EL (cell line): ENCODE measurements around the gene FANCF.
A peak's percentile ranks its signal among the peaks of the same experiment; 100 is the strongest.

ENCODE experiments used
- DNase-seq: peaks from one replicate; pipeline ENCODE4 v3.0.0-alpha.2; 2016

Gene FANCF

GRCh38 chr11:22624742-22625447 is 728 bp downstream of the FANCF start:
- DNase-seq: peak; percentile 55

- DNase-seq: no peak
Measured at GRCh38 chr11:22617868-22618267, 7.8 kb downstream of the FANCF start.

DNA sequence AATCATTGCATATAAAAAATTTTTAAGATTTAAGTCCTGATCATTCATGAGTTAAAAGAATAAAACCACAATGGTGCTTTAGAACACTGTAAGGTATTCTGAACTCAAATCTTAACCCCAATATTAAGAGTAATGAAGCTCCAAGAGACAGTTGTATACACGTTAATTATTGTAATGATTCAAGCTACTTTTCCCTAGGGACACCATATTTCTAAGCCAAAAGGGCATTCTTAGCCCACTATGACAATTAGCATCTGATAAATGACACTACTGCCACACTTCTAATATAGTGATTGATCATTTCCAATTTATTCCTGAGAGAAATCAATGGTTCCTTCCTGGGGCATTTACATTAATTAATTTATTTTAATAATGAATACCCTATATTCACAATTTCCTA is 21.7 kb downstream of the FANCF start:
- no peak for DNase-seq

DNA sequence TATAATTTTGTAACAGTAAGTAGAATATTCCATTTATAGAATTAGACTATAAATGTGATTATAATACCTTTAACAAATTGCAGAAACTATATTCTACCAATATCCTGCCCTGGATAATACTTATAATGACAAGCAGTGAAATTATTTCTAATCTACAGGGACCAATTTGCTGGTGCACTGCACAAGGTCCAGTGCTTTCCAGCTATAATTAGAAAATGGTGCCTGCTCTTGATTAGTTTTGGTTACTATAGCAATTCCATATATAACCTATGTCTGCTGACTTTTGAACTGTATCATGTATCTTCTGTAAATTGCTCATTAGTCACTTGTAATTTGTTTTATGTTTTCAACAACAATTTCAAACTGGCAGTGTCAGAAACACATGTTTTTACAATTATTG is 23.1 kb downstream of the FANCF start:
- no peak for DNase-seq

GRCh38 chr11:22599458-22599857 is 26.2 kb downstream of the FANCF start:
- no peak for DNase-seq

DNA sequence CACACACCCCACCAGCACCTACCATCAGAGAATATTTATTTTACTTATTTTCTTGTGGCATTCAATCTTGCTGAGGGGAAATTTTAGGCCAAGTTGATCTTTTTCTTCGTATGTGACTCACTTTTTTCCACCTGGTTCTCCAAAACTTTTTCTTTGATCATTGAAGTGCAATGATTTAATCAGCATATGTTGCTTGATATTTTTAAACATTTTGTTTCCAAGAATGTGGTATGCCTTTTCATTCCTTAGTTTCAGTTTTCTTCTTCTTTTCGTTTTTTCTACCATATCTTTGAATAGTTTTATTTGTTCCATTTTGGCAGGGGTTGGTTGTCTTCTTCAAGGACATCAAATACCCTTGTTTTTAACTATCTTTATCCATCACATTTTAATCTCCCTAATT is 28.6 kb downstream of the FANCF start:
- no peak for DNase-seq

DNA sequence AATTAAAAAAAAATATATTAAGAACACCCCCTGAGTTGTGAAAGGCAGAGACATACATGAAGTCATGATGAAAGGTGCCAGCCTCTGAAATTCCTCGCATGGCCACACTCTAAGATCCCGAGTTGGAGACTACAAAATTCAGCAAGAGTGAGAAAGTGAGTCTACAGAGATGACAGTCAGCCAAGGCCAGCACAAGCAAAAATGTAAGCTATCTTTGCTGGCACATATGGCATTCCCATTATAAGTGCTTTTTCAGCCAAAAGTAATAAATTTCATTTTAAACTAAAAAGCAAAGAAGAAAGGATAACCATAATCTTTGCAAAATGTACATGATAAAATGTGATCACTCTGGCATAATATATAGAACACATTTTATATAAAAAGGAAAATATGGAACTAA is 40.6 kb downstream of the FANCF start:
- DNase-seq: no peak

GRCh38 chr11:22583963-22584492 is 41.6 kb downstream of the FANCF start:
- no peak for DNase-seq

DNA sequence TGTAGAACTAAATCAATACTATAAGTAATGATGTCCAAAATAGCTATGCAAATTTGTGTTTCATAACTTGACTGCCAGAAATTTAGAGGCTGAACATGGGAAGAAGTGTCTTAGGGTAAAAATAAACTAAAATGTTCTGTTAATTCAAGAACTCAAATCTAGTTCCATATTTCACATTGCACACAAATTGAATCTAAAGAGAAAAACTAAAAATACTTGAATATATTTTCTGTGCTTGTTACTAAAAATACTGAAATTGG is 43.5 kb downstream of the FANCF start:
- DNase-seq: no peak

DNA sequence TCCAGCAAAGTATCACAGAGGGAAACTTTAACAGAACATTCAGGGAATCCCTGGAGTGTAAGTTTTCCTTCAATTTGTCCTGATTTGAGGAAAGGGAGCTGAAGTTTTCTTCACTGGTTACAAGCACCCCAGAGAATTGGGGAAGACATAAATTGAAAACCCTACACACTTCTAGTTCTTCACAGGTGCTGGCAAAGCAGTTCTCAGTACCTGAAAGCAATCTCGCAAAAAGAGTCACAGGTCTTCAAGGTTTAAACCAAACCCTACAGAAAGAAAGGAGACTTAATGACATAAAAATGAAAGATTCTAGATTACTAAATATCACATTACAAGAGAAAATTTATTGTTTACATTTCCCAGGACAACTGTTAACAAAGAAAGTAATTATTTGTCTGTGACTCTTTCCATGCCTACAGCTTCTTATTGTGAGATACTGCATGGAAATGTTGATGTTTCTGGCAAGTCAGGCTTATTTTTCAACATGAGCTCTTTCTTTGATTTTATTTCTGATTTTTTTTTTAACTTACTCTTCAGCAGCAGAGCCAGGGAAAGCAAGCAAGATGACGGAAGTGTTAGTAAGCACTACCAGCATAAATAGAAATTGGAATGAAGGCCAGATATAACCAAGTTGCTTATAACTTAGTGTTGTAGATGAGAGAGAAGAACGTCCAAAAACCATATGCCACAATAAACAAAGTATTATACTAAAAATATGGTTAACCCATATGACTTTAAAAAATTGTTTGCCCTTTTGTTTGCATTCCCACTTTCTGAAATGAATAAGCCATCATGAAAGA is 44.1 kb downstream of the FANCF start:
- no peak for DNase-seq

- no peak for DNase-seq
Measured at GRCh38 chr11:22577854-22578253, 47.8 kb downstream of the FANCF start.
